ENCODE data around the gene SGO2. TPM values are rescaled to one million over a fixed set of nuclear protein-coding genes. Genes with fewer than 3 reads are reported as not detected.

The SGO2 gene
- total and polyA plus RNA-seq, 2 donors: 1.7 to 18.0 TPM

DNA sequence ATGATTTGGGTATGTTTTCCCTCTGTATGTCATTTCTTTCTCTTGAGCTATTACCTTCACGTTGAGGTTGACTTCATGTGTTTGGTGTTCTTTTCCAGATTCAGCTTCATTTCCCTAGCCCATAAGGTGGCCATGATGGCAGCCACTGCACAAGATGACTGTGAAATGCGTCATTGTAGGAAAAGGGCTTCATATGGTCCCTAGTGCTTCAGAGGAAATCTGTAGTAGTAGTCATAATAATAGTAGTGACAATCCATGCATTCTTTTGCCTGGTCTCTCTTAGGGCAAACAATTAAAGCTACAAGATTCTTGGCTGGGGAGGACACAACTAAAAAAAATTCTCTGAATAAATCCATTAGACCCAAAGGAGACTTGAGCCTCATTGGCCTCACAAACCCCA is 88.2 kb downstream of the SGO2 start:
- Histone ChIP-seq H3K27ac (ENCODE audit: low read depth) (no peak overlapping the region), H3K36me3 (ENCODE audit: insufficient read depth) (peaks cover 2% of the 10 kb centered on the region), H3K4me1 (ENCODE audit: insufficient read depth) (no peaks in the 10 kb centered on the region), H3K4me3 (ENCODE audit: low read depth, low read length) (no peak overlapping the region)
- DNase-seq (ENCODE audit: extremely low spot score): no peak
- 91% methylated on average over 2 of the region's 2 CpGs for WGBS

DNA sequence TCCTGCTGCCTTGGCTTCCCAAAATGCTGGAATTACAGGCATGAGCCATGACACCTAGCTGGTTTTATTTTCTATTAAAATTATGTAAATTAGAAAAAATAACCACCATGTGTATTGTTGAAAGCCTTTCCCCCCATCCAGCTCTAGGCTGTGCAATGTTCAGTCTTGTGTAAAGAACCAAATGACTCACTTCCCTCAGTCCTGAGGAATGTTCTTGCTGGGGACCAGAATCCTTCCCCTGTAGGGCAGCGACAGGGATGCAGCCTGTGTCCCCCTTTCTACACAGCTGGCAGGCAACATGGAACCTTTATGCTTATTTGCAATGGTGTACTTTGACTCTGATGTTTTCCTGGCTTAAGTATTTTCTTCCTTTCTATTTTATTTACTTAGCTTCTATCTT is 89.2 kb downstream of the SGO2 start:
- WGBS: 86% methylated on average over 1 of the region's 1 CpG

DNA sequence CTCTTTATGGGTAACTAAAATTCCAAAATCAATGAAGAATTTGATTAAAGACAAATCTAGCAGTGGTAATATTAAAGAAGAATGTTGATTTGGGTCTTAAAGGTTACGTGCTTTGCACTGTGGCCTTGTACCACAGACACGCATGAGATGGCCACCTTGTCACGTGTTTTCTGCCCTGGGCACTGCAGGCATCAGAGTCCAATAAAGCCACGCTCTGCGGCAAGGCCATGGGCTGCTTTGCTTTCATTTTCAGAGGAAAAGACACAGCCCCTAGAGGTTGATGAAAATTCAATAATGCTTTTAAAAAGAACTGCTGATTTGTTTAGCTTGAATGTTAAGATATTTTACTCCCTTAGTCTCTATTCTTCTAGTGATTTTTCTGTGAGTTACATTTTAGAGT is 90.2 kb downstream of the SGO2 start:
- DNase-seq (ENCODE audit: extremely low spot score): no peak
- no peak overlapping the region for H3K27ac ChIP-seq (ENCODE audit: low read depth)

More for the DNA sequence above, 89.2 kb downstream of the SGO2 start:
- Histone ChIP-seq H3K4me3 (ENCODE audit: low read depth, low read length) (no peak overlapping the region), H3K36me3 (ENCODE audit: insufficient read depth) (peaks cover 2% of the 10 kb centered on the region), H3K4me1 (ENCODE audit: insufficient read depth) (no peaks in the 10 kb centered on the region), H3K27ac (ENCODE audit: low read depth) (no peak overlapping the region)
- no peak for DNase-seq (ENCODE audit: extremely low spot score)

DNA sequence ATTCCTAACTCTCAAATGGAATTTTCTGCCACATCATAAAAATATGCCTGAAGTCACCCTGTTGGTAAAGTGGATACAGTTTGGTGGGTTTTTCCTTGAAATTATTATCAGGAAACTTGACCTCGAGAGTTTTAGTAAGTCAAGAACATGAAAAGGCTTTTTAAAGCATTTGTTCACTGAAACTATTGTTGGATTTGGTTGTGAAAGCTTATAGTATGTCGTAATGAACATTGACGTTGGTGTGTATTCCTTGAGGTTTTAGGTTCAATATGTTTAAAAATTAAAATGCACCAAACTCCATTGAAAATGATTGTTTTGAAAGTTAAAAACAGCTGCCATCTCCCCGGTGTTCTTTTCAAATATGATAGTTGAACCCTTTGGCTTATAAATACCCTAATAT is 90.6 kb downstream of the SGO2 start:
- H3K4me1 ChIP-seq (ENCODE audit: insufficient read depth): no peaks in the 10 kb centered on the region
- 71% methylated on average over 4 of the region's 4 CpGs for WGBS
- H3K4me3 ChIP-seq (ENCODE audit: low read depth, low read length): no peak overlapping the region
- DNase-seq (ENCODE audit: extremely low spot score): no peak
- peaks cover 2% of the 10 kb centered on the region for H3K36me3 ChIP-seq (ENCODE audit: insufficient read depth)
- no peak overlapping the region for H3K27ac ChIP-seq (ENCODE audit: low read depth)

More for the DNA sequence above, 90.2 kb downstream of the SGO2 start:
- WGBS: 76% methylated on average over 5 of the region's 5 CpGs
- Histone ChIP-seq H3K36me3 (ENCODE audit: insufficient read depth) (peaks cover 2% of the 10 kb centered on the region), H3K4me3 (ENCODE audit: low read depth, low read length) (no peak overlapping the region), H3K4me1 (ENCODE audit: insufficient read depth) (no peaks in the 10 kb centered on the region)

DNA sequence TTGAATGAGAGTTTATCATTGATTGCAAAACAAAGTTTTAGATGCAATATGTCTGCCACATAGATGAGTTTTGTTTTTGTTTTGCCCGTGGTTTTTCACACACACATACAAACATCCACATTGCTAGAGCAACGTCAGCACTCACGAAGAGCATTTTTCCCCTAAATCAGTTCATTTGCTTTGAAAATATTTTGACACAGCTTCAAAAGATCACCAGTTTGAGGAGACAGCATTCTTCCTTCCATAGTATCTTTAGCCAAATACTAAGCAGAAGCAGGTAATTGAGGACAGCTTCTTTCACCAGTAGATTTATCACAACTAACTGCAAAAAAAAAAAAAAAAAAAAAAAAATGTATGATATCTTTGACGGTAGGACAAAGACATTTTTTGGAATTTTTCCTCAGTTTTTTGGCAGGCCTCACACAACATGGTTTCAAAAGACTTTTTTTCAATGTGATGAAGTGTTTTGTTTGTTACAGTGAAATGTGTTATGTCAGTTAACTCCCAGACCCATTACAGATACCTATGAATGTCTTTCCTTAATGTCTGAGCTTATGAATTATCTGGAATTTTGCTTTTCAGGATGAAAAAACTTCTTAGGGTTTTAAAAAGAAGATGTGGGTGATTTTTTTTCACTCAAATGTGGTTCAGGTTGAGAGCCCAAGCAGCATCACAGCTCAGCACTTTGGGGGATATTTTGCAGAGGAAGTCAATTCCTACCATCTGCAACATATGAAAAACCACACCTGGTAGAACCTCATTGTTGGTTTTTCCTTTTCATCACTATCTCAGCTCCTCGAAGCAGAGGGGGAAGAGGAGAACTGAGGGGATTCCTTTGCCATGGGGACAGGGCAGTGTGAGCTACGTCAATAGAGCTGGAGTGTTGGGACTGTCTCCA is 91.4 kb downstream of the SGO2 start:
- Histone ChIP-seq H3K27ac (ENCODE audit: low read depth) (no peak overlapping the region), H3K36me3 (ENCODE audit: insufficient read depth) (peaks cover 2% of the 10 kb centered on the region), H3K4me1 (ENCODE audit: insufficient read depth) (no peaks in the 10 kb centered on the region), H3K4me3 (ENCODE audit: low read depth, low read length) (no peak overlapping the region)
- 57% methylated on average over 6 of the region's 6 CpGs for WGBS
- DNase-seq (ENCODE audit: extremely low spot score): no peak

DNA sequence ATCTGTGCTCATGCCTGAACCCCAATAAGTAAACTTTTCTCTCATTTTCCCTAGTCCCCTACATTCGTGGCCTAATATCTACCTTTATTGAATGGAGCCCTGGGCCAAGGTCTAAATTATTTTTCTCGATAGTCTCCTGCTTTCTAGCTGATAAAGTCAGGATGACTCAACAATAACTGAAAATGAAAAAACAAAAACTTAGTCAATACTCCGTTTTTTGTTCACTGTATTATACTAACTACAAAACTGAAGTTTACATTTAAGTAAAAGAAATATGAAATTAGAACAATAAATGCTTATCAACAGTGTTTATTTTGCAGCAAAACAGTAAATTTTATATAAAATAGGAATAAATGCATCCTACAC is 92.0 kb downstream of the SGO2 start:
- H3K27ac ChIP-seq (ENCODE audit: low read depth): no peak overlapping the region
- H3K4me3 ChIP-seq (ENCODE audit: low read depth, low read length): no peak overlapping the region
- H3K4me1 ChIP-seq (ENCODE audit: insufficient read depth): no peaks in the 10 kb centered on the region
- WGBS: 69% methylated on average over 3 of the region's 3 CpGs
- no peak for DNase-seq (ENCODE audit: extremely low spot score)
- peaks cover 2% of the 10 kb centered on the region for H3K36me3 ChIP-seq (ENCODE audit: insufficient read depth)

DNA sequence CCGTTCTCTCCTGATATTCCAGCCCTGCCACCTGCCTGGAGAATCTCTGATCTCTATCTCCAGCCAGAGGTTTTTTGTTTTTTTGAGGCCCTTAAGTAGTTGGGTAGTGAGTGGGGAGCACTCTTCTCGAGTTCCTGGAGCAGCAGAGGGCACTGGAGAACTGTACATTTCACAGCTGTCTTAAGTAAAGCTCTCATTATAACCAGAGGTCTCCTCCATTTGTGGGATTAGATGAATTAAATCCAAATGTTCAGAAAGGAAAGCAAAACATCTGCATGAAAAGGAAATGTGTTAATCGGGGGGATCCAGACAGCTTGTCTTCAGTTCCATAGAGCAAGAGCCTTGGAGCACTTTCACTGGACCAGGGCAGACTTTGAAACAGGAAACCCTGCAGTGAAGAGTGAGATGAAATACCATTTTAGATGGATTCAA is 92.6 kb downstream of the SGO2 start:
- Histone ChIP-seq H3K4me3 (ENCODE audit: low read depth, low read length) (no peak overlapping the region), H3K36me3 (ENCODE audit: insufficient read depth) (peaks cover under 1% of the 10 kb centered on the region), H3K4me1 (ENCODE audit: insufficient read depth) (no peaks in the 10 kb centered on the region), H3K27ac (ENCODE audit: low read depth) (no peak overlapping the region)
- 36% methylated on average over 3 of the region's 3 CpGs for WGBS
- DNase-seq (ENCODE audit: extremely low spot score): no peak

DNA sequence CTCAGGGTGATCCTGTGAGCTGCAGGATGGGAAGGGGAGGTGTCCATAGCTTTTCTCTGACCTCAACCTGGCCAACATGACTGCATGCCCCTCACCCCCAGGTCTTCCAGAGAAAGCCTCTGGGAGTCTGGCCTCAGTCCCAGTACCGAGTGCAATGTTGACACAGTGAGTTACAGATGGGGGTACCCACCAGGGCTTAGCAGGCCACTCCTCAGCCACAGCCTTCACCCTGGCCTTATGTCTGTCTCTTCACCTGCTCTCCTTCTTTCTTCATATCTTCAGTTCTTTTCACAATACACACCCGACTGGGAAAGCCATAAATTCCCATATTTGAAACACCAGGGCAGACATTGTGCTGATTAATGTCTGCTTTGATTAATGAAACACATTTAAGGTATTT is 93.3 kb downstream of the SGO2 start:
- Histone ChIP-seq H3K4me1 (ENCODE audit: insufficient read depth) (no peaks in the 10 kb centered on the region), H3K27ac (ENCODE audit: low read depth) (no peak overlapping the region), H3K36me3 (ENCODE audit: insufficient read depth) (no peaks in the 10 kb centered on the region), H3K4me3 (ENCODE audit: low read depth, low read length) (no peak overlapping the region)
- 50% methylated on average over 2 of the region's 2 CpGs for WGBS
- DNase-seq (ENCODE audit: extremely low spot score): no peak

DNA sequence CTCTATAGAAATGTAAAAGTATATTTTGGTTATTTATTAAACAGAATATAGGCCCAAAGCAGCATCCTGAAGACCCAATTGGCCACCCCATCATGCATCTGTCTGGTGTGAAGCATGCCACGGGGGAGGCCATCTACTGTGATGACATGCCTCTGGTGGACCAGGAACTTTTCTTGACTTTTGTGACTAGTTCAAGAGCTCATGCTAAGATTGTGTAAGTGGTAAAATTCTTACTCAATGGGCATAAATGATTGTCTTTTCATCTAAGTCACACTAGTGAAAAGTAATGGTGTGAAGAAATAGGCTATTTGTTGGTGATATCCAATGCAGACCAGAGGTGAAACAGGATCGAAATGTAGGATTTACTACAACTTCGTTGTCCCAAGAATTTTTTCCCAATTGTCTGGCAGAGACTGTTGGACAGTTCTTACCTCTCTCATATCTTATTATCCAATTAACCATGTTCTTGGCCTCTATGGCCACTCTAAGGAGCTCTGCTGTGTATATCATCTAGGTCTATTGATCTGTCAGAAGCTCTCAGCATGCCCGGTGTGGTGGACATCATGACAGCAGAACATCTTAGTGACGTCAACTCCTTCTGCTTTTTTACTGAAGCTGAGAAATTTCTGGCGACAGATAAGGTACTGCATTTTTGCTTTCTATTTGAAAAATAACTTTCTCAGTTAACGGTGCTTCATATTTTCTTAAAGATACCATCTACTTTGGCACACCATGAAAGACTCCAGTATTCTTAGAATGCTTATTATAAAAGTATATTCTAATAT is 94.8 kb downstream of the SGO2 start:
- H3K27ac ChIP-seq (ENCODE audit: low read depth): no peak overlapping the region
- no peak overlapping the region for H3K4me3 ChIP-seq (ENCODE audit: low read depth, low read length)
- H3K36me3 ChIP-seq (ENCODE audit: insufficient read depth): no peaks in the 10 kb centered on the region
- 91% methylated on average over 7 of the region's 7 CpGs for WGBS
- no peak for DNase-seq (ENCODE audit: extremely low spot score)
- no peaks in the 10 kb centered on the region for H3K4me1 ChIP-seq (ENCODE audit: insufficient read depth)

DNA sequence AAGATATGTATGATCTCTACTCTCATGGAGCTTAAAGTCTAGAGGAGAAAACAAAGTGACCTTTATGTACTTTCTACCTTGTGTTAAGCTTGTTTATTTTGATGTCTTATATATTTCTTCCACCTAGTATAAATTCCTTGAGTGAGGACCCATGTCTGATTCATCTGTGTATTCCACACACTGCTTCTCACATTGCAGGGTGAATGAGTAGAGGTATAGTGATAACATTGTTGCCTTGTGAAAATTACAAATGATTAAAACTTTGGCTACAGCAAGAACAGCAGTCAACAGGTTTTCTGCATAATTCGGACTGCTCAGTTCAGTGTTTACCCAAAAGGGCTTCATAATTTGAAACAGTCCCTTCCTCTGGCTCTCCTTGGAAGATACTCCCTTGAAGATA is 96.1 kb downstream of the SGO2 start:
- H3K36me3 ChIP-seq (ENCODE audit: insufficient read depth): no peaks in the 10 kb centered on the region
- WGBS: 51% methylated on average over 1 of the region's 1 CpG
- no peak for DNase-seq (ENCODE audit: extremely low spot score)
- no peak overlapping the region for H3K4me3 ChIP-seq (ENCODE audit: low read depth, low read length)
- no peak overlapping the region for H3K27ac ChIP-seq (ENCODE audit: low read depth)
- H3K4me1 ChIP-seq (ENCODE audit: insufficient read depth): no peaks in the 10 kb centered on the region

DNA sequence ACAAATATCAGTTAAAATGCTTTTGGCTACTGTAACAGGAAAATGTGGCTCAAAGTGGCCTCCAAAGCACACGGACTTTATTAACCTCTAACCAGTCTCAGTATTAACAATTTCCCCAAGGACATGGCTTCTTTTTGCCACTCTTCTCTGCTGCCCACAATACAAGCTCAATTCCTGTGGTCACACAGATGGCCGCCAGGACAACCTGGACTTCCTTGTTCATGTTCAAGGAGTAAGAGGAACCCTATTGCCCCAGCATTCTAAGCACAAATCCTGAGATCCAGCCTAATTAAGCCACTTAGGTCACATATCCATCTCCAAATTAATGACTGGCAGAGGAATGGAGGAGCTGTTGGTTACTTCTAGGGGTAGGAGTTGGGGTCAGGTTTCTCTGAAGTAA is 98.0 kb downstream of the SGO2 start:
- Histone ChIP-seq H3K27ac (ENCODE audit: low read depth) (no peak overlapping the region), H3K4me1 (ENCODE audit: insufficient read depth) (no peaks in the 10 kb centered on the region), H3K4me3 (ENCODE audit: low read depth, low read length) (no peak overlapping the region), H3K36me3 (ENCODE audit: insufficient read depth) (no peaks in the 10 kb centered on the region)
- no peak for DNase-seq (ENCODE audit: extremely low spot score)
- 88% methylated on average over 2 of the region's 2 CpGs for WGBS

DNA sequence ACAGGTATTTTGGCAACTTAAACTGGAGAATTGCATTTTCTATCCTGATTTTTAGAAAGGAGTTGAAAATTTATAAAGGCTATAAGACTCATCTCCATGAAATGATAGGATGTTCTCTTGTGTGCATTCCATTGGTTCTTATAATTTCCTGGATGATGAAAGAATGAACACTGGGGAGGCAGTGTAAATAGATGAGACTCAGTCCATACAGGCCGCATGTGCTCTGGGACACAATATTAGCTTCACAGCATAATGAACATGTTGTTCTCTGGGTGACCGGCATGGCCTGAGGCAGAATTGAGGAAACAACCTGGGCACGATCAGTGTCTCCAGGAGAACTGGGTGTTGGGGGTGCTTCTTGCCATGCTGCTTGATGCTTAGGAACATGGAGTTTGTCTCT is 98.7 kb downstream of the SGO2 start:
- 89% methylated on average over 3 of the region's 3 CpGs for WGBS
- no peak overlapping the region for H3K4me3 ChIP-seq (ENCODE audit: low read depth, low read length)
- no peak for DNase-seq (ENCODE audit: extremely low spot score)
- H3K36me3 ChIP-seq (ENCODE audit: insufficient read depth): no peaks in the 10 kb centered on the region
- H3K27ac ChIP-seq (ENCODE audit: low read depth): no peak overlapping the region
- no peaks in the 10 kb centered on the region for H3K4me1 ChIP-seq (ENCODE audit: insufficient read depth)

DNA sequence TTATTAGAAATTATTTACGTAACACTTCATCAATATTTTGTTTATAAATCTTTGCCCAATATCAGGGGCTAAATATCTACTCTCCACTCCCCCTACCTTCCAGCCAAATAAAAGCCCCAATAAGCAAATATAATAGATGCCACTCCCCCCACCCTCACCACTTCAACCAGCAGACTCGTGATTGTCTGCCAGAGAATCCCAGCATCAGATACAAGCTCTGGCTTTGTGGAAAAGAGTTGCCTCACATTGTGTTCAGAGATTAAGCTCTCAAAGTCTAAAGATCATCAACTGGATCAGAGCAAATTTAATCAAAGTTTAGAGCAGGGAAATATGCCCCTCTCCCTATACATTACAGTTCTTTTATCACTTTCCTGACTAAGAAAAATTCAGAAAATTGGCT is 99.3 kb downstream of the SGO2 start:
- no peaks in the 10 kb centered on the region for H3K4me1 ChIP-seq (ENCODE audit: insufficient read depth)
- H3K27ac ChIP-seq (ENCODE audit: low read depth): no peak overlapping the region
- WGBS: 75% methylated on average over 2 of the region's 2 CpGs
- H3K36me3 ChIP-seq (ENCODE audit: insufficient read depth): no peaks in the 10 kb centered on the region
- no peak for DNase-seq (ENCODE audit: extremely low spot score)
- no peak overlapping the region for H3K4me3 ChIP-seq (ENCODE audit: low read depth, low read length)

DNA sequence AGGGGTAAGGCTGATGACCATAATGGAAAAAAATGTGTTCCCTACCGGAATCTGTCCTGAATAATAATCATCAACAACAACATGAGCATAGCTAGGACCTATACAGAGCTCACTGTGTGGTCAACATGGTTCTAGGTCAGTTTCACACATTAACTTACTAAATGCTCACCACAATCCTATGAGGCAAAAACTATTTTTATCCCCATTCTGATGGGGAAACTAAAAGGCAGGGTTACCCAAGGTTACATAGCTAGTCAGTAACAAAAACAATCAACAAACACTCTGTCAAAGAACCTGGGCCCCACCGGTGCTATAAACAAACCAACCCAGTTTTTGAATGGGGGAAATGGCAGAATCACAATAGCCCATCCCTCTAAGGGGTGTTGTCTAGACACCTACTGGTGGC is 100.0 kb downstream of the SGO2 start:
- H3K4me1 ChIP-seq (ENCODE audit: insufficient read depth): no peaks in the 10 kb centered on the region
- no peak overlapping the region for H3K27ac ChIP-seq (ENCODE audit: low read depth)
- no peak overlapping the region for H3K4me3 ChIP-seq (ENCODE audit: low read depth, low read length)
- WGBS: 70% methylated on average over 2 of the region's 2 CpGs
- H3K36me3 ChIP-seq (ENCODE audit: insufficient read depth): no peaks in the 10 kb centered on the region
- no peak for DNase-seq (ENCODE audit: extremely low spot score)
